ENCODE data around the gene MTR. TPM values are rescaled to one million over a fixed set of nuclear protein-coding genes. Genes with fewer than 3 reads are reported as not detected.

Gene MTR
- total RNA-seq, 1 donor = 38.4 TPM

DNA sequence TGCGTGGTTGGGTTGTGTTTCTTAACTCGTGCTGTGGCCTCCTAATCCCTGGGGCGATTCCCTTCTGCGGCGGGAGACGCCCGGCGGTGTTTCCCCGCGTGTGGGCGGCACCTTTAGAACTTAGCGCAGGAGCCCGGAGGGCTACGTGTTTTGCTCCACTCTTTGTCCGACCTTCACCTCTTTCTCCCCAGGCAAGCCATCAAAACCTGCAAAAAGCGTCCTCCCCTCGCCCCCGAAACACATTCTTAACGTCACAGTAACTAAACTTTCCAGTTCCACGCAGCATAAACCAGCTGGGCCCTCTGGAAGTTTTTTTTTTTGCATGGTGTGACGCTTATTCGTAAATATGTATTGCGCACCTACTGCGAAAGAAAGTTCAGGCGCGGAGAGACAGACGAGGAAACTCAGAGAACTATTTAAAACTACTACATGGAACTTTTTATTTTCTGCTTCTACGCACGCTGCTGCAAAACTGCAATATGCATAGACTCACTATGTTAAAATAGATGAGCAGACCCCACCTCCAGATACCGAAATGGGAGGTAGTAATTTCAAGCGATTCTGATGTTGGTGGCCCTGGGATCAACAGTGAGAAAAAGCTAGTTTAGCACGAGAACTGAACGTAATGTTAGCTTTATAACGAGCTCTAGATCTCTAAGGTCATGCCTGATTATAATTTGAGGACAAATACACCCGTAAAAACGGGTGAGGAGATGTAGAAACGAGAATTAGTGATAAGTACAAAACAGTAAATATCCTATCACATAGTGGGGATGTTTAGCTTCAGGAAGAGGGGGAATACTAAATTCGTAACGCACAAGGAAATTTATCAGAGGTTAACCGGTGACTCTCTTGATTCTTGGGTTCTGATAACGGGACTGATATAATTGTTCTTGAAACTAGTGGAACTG lies 920 bp downstream of the MTR start:
- TF ChIP-seq, protein P1, sequence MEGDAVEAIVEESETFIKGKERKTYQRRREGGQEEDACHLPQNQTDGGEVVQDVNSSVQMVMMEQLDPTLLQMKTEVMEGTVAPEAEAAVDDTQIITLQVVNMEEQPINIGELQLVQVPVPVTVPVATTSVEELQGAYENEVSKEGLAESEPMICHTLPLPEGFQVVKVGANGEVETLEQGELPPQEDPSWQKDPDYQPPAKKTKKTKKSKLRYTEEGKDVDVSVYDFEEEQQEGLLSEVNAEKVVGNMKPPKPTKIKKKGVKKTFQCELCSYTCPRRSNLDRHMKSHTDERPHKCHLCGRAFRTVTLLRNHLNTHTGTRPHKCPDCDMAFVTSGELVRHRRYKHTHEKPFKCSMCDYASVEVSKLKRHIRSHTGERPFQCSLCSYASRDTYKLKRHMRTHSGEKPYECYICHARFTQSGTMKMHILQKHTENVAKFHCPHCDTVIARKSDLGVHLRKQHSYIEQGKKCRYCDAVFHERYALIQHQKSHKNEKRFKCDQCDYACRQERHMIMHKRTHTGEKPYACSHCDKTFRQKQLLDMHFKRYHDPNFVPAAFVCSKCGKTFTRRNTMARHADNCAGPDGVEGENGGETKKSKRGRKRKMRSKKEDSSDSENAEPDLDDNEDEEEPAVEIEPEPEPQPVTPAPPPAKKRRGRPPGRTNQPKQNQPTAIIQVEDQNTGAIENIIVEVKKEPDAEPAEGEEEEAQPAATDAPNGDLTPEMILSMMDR (IDR thresholded peaks at IDR 0.05; ENCODE audit: insufficient read depth, low read length) = no peak
- H3K4me3 ChIP-seq (ENCODE audit: low read depth, low read length) = peak overlapping the region; percentile 96
- peak; percentile 60 for DNase-seq (ENCODE audit: low read depth)

DNA sequence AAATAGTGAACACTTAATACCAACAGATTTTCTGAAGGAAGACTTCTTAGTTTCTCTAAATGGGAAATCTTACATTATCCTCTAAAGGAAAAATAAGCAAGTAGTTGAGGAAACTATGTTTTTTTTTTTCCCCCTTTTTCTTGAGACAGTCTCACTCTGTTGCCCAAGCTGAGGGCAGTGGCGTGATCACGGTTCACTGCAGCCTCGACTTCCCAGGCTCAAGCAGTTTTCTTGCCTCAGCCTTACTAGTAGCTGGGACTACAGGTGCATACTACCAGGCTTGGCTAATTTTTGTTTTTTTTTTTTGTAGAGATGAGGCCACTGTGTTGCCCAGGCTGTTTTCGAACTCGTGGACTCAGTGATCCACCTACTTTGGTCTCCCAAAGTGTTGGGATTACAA lies 3.9 kb downstream of the MTR start:
- no peak overlapping the region for H3K4me3 ChIP-seq (ENCODE audit: low read depth, low read length)
- no peak for DNase-seq (ENCODE audit: low read depth)
- TF ChIP-seq, protein P1 (IDR thresholded peaks at IDR 0.05; ENCODE audit: insufficient read depth, low read length) = no peak

DNA sequence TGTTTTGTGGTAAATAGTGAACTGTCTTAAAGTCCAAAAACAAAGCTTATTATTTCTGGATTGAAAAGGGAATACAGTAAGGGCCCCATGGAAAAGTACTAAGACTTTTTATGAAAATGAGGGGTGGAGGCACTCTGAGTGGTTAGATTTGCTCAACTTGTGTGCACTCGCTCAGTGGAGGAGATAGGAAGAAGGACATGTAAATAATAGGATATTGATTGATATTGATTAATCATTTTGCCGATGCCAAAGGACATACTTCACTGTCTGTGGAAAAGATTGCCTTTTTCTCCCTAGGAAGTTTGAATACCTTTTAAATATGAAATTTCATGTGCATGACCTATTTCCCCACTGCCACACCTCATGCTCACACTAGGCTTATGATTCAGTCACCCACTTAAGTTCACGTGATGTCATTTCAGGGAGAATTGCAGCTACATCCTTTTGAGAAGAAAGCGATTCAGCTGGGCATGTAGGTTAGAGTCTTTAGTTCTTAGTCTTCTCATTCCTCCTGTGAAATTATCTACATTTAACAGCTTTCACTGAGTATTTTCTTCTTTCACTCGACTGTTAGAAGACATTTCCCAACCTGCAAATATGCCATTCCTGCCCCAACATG lies 5.0 kb downstream of the MTR start:
- DNase-seq (ENCODE audit: low read depth) = no peak
- TF ChIP-seq, protein P1 (IDR thresholded peaks at IDR 0.05; ENCODE audit: insufficient read depth, low read length) = no peak
- no peak overlapping the region for H3K4me3 ChIP-seq (ENCODE audit: low read depth, low read length)

DNA sequence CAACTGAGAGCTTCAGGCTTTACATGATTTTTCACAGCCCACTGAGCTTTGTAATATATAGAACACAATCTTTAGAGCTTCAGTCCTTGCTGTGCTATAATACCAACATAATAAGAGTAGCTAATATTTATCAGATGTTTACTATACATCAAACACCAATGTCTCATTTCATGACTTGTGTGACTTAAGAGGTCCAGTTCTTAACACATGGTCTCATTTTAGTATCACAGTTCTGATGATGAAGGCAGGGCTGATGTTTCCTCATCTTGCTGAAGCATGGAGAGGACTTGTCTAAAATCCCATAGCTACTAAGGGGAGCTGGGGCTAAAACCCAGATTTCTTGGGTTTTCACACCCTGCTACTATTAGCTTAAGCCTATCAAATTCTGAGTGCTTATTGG lies 5.5 kb downstream of the MTR start:
- TF ChIP-seq, protein P1 (IDR thresholded peaks at IDR 0.05; ENCODE audit: insufficient read depth, low read length) = no peak
- H3K4me3 ChIP-seq (ENCODE audit: low read depth, low read length) = no peak overlapping the region
- no peak for DNase-seq (ENCODE audit: low read depth)

DNA sequence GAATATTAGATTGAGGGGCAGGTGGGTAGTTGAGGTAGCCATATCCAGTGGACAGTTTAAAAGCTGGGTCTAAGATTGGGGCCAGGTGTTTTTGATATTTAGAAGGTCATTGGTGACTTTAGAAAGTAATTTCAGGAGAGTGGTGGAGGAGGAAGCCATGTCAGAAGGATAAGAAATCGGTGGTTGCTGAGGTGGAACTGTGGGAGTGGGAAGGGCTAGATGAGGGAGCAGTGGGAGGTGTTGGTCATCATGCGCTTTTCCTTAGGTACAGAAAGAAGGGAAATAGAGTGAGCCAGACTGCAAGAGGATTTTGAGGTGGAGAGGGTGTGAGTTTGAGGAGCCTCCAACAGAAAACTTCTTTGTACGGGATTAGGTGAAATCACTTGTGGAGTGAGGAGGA lies 7.2 kb downstream of the MTR start:
- no peak overlapping the region for H3K4me3 ChIP-seq (ENCODE audit: low read depth, low read length)
- no peak for DNase-seq (ENCODE audit: low read depth)
- TF ChIP-seq, protein P1 (IDR thresholded peaks at IDR 0.05; ENCODE audit: insufficient read depth, low read length) = no peak

DNA sequence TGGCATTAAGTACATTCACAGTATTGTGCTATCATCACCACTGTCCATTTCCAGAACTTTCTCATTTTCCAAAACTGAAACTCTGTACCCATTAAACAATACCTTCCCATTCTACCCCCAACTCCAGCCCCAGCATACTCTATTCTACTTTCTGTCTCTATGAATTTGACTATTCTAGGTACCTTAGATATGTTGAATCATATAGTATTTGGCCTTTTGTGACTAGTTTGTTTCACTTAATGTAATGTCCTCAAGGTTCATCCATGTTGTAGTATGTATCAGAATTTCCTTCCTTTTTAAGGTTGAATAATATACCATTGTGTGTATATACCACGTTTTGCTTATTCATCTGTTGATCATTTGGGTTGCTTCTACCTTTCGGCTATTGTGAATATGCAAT lies 11.5 kb downstream of the MTR start:
- no peak for DNase-seq (ENCODE audit: low read depth)
- H3K4me3 ChIP-seq (ENCODE audit: low read depth, low read length) = no peak overlapping the region
- TF ChIP-seq, protein P1 (IDR thresholded peaks at IDR 0.05; ENCODE audit: insufficient read depth, low read length) = no peak
